ENCODE results near the gene C16orf92. TPM values are rescaled to one million over a fixed set of nuclear protein-coding genes. Genes with fewer than 3 reads are reported as not detected.

The C16orf92 gene
- total RNA-seq, 1 experiment from 2014 or later, result not detected

DNA sequence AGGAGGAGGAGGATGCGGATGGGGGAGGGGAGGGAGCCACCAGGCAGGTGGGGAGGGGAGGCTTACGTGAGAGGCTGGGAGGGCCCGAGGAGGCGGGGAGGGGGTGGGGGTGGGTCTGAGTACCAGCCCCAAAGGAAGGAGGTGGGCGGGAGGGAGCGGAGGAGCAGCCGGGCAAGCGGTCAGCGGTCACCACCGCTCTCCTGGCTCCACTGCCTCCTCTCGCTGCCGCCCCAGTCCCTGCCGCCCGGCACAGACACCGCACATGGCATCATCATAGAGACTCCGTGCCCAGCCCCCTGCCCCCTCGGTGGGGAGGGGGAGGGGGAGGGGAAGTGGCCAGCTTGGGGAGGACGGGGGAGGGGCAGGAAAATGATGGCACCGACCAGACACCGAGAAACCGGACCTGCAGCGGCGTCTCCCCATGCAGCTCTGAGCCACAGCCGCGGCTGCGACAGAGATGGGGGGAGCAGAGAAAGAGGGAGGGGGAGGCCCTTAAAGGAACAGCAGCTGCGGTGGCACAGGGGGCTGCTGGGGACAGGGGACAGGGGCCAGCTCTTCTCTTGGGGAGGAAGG is 7.9 kb downstream of the C16orf92 start, which contains the start of gene TLCD3B:
TLCD3B (minus strand) TSS at position 431 of the 573 bp plus-strand sequence. CDS start 744 bp downstream, outside the sequence.
- no peaks in the 10 kb centered on the region for H3K9me2 ChIP-seq (ENCODE audit: insufficient read depth)
- ChIA-PET RAD21 (ENCODE audit: low non-redundant PET in 1 of 2, low total read pairs in 2 of 2, uncharacterized antibody in 2 of 2, unreplicated experiment in 2 of 2) (interaction anchor here in 1 of 2 experiments (0.7 to 2.5 kb wide), 2 partner anchors 147 to 331 kb away, joined by 3 to 8 read pairs; no protein-coding TSS in a partner anchor), POLR2A (interaction anchor here (0.6 kb wide), 1 partner anchor 204 kb away, joined by 3 read pairs; no protein-coding TSS in a partner anchor), CTCF (interaction anchor here (1.0 to 2.6 kb wide), 4 partner anchors 13 to 331 kb away, joined by 3 to 34 read pairs (median 8); partner anchors contain the start of gene PAGR1)
- ATAC-seq (no peak), DNase-seq (ENCODE audit: low read depth, low spot score) (no peak)
- TF ChIP-seq YY1 (IDR thresholded peaks at IDR 0.05; ENCODE audit: extremely low read depth, insufficient replicate concordance, low read depth, low read length) (no peak), POLR2A (IDR thresholded peaks at IDR 0.05; ENCODE audit: borderline replicate concordance, extremely low read depth, insufficient read depth, insufficient read length) (no peak), SRF (IDR thresholded peaks at IDR 0.05; ENCODE audit: low read depth) (no peak), SP1 (IDR thresholded peaks at IDR 0.05; ENCODE audit: low read depth) (no peak), POLR2AphosphoS5 (IDR thresholded peaks at IDR 0.05; ENCODE audit: low read depth, low read length) (no peak)
- no peak within 1 kb of the TSS for H3K4me3 ChIP-seq (replicated peaks in 1 of 2; ENCODE audit: low read depth in 1 of 2, low read length in 2 of 2)
- intact Hi-C loops (cut with micrococcal nuclease), result no loop called here
- no peaks in the 10 kb centered on the region for H4K20me1 ChIP-seq (ENCODE audit: insufficient read depth)
- H3K4me1 ChIP-seq (ENCODE audit: control insufficient read depth in 1 of 2, insufficient read depth in 2 of 2, low read length in 2 of 2), result peaks cover 0 to 5% of the 10 kb centered on the region in 2 experiments; a peak in 2 of 4 replicates
- no peak within 1 kb of the TSS for H3K9ac ChIP-seq (ENCODE audit: low read length)
- H3K4me2 ChIP-seq (ENCODE audit: low read length), result no peak within 1 kb of the TSS
- H3K27me3 ChIP-seq (ENCODE audit: insufficient read depth, low read length), result no peaks in the 10 kb centered on the region
- H3K79me2 ChIP-seq (ENCODE audit: insufficient read depth, low read length), result no peaks in the 10 kb centered on the region
- H3K36me3 ChIP-seq (ENCODE audit: control insufficient read depth in 1 of 2, insufficient read depth in 2 of 2, low read length in 2 of 2), result no peaks in the 10 kb centered on the region
- no peak within 1 kb of the TSS for H3K27ac ChIP-seq (ENCODE audit: low read depth, low read length)
- BruUV-seq (replicated peaks), result no TSS peak
- H2AFZ ChIP-seq (ENCODE audit: low read depth, low read length, poor library complexity, severe bottlenecking), result no peak within 1 kb of the TSS
- H3K9me3 ChIP-seq (ENCODE audit: control insufficient read depth in 1 of 2, insufficient read depth in 1 of 2, low read depth in 1 of 2, low read length in 2 of 2), result no peaks in the 10 kb centered on the region

DNA sequence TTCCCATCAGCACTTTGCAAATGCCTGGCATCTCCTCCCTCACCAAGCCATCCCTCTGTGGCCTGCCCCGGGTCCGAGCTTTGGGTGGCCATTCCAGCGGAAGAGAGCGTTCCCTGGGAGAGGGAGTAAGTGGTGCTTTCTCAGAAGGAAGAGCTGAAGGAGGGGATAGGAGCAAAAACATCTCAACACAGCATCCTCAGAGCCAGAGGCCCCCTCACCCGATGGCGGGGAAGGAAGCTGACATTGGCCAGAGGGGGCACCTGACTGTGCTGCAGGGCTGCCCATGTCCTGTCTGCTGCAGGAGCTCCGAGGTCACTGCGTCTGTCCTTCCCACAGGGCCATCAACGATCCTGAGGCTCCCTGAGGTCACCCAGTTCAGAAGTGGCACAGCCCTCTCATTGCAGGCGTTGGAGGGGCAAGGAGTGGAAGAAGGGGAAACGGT is 8.5 kb downstream of the C16orf92 start:
- Histone ChIP-seq H3K4me2 (ENCODE audit: low read length) (no peak overlapping the region), H3K79me2 (ENCODE audit: insufficient read depth, low read length) (no peaks in the 10 kb centered on the region), H3K9ac (ENCODE audit: low read length) (no peak overlapping the region), H2AFZ (ENCODE audit: low read depth, low read length, poor library complexity, severe bottlenecking) (no peak overlapping the region), H3K9me3 (ENCODE audit: control insufficient read depth in 1 of 2, insufficient read depth in 1 of 2, low read depth in 1 of 2, low read length in 2 of 2) (no peaks in the 10 kb centered on the region), H3K4me3 (replicated peaks in 1 of 2; ENCODE audit: low read depth in 1 of 2, low read length in 2 of 2) (no peak overlapping the region), H3K4me1 (ENCODE audit: control insufficient read depth in 1 of 2, insufficient read depth in 2 of 2, low read length in 2 of 2) (peaks cover 0 to 5% of the 10 kb centered on the region in 2 experiments; a peak in 2 of 4 replicates), H3K36me3 (ENCODE audit: control insufficient read depth in 1 of 2, insufficient read depth in 2 of 2, low read length in 2 of 2) (no peaks in the 10 kb centered on the region), H3K27ac (ENCODE audit: low read depth, low read length) (no peak overlapping the region), H3K27me3 (ENCODE audit: insufficient read depth, low read length) (no peaks in the 10 kb centered on the region), H3K9me2 (ENCODE audit: insufficient read depth) (no peaks in the 10 kb centered on the region), H4K20me1 (ENCODE audit: insufficient read depth) (no peaks in the 10 kb centered on the region)
- no peak for DNase-seq (ENCODE audit: low read depth, low spot score)
- intact Hi-C loops (cut with micrococcal nuclease), result no loop called here
- ATAC-seq, result no peak
- ChIA-PET CTCF (interaction anchor here (0.7 to 2.6 kb wide), 10 partner anchors 10 to 340 kb away, joined by 3 to 34 read pairs (median 6); partner anchors contain the start of genes PAGR1 and TAOK2), POLR2A (no interaction called here), RAD21 (ENCODE audit: low non-redundant PET in 1 of 2, low total read pairs in 2 of 2, uncharacterized antibody in 2 of 2, unreplicated experiment in 2 of 2) (interaction anchor here (1.4 to 2.5 kb wide), 3 partner anchors 183 to 331 kb away, joined by 3 to 11 read pairs (median 8); no protein-coding TSS in a partner anchor)
- no TSS peak for BruUV-seq (replicated peaks)
- TF ChIP-seq CEBPB (IDR thresholded peaks at IDR 0.05; ENCODE audit: low read depth), result no peak
- TF ChIP-seq SP1 (IDR thresholded peaks at IDR 0.05; ENCODE audit: low read depth), result no peak
- no peak for TF ChIP-seq ZFX (IDR thresholded peaks at IDR 0.05)
- no peak for TF ChIP-seq RAD21 (IDR thresholded peaks at IDR 0.05; ENCODE audit: low read depth)
- no peak for TF ChIP-seq TCF7L2 (IDR thresholded peaks at IDR 0.05; ENCODE audit: borderline replicate concordance, extremely low read depth, insufficient read depth, insufficient read length)
- TF ChIP-seq SIN3A (IDR thresholded peaks at IDR 0.05; ENCODE audit: low read depth), result no peak
- no peak for TF ChIP-seq CBX3 (IDR thresholded peaks at IDR 0.05; ENCODE audit: low read depth)
- no peak for TF ChIP-seq EZH2 (IDR thresholded peaks at IDR 0.05)
- TF ChIP-seq ZBTB33 (IDR thresholded peaks at IDR 0.05; ENCODE audit: extremely low read depth, insufficient replicate concordance, low read length), result no peak
